Retinal pigment epithelial cell (primary cell): Measurements from ENCODE around the gene CCDC137.
A peak's percentile ranks its signal among the peaks of the same experiment; 100 is the strongest.

Experiments used
- DNase-seq: peaks from one replicate; pipeline ENCODE4 v3.0.0-alpha.2; 2010; ENCODE audit warnings: low read depth
- H3K4me3 ChIP-seq: 2 replicates; pipeline ENCODE4 v1.5.1; 2011; ENCODE audit warnings: mild to moderate bottlenecking, low read length, control low read depth, moderate library complexity
- TF ChIP-seq, protein P1 (sequence below): conservative IDR thresholded peaks from 2 replicates; pipeline ENCODE4 v1.5.1; 2011; ENCODE audit warnings: low read depth, low read length, control low read depth, inconsistent platforms

The CCDC137 gene

DNA sequence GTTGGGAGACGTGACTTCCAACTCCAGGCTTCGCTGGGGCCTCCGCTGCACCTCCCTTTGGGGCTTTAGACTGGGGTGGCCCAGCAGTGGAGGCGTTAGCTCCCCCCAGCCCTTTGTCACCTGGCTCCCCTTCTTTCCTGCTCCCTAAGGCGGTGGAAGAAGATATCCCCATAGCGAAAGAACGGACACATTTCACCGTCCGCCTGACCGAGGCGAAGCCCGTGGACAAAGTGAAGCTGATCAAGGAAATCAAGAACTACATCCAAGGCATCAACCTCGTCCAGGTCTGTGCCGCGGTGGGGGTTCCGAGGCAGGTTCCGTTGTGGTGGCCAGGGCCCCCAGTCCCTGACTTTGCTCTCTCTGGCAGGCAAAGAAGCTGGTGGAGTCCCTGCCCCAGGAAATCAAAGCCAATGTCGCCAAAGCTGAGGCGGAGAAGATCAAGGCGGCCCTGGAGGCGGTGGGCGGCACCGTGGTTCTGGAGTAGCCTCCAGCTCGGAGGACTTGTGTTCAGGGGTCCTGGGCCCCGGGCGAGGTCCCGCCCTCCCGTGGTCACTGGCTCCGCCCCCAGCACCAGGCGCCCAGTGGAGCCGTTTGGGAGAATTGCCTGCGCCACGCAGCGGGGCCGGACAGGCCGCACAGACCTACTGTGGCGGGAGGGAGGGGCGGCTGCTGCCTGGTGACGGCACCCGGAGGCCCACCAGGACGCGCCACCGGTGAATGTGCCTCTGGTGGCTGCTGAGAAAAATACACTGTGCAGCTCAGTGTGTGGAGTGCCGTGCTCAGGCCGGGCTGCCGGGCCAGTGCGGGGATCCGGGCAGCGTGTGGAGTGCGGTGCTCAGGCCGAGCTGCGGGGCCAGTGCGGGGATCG is 40.5 kb downstream of the CCDC137 start:
- no peak overlapping the region for H3K4me3 ChIP-seq
- no peak for DNase-seq
- TF ChIP-seq, protein P1, sequence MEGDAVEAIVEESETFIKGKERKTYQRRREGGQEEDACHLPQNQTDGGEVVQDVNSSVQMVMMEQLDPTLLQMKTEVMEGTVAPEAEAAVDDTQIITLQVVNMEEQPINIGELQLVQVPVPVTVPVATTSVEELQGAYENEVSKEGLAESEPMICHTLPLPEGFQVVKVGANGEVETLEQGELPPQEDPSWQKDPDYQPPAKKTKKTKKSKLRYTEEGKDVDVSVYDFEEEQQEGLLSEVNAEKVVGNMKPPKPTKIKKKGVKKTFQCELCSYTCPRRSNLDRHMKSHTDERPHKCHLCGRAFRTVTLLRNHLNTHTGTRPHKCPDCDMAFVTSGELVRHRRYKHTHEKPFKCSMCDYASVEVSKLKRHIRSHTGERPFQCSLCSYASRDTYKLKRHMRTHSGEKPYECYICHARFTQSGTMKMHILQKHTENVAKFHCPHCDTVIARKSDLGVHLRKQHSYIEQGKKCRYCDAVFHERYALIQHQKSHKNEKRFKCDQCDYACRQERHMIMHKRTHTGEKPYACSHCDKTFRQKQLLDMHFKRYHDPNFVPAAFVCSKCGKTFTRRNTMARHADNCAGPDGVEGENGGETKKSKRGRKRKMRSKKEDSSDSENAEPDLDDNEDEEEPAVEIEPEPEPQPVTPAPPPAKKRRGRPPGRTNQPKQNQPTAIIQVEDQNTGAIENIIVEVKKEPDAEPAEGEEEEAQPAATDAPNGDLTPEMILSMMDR = no peak

DNA sequence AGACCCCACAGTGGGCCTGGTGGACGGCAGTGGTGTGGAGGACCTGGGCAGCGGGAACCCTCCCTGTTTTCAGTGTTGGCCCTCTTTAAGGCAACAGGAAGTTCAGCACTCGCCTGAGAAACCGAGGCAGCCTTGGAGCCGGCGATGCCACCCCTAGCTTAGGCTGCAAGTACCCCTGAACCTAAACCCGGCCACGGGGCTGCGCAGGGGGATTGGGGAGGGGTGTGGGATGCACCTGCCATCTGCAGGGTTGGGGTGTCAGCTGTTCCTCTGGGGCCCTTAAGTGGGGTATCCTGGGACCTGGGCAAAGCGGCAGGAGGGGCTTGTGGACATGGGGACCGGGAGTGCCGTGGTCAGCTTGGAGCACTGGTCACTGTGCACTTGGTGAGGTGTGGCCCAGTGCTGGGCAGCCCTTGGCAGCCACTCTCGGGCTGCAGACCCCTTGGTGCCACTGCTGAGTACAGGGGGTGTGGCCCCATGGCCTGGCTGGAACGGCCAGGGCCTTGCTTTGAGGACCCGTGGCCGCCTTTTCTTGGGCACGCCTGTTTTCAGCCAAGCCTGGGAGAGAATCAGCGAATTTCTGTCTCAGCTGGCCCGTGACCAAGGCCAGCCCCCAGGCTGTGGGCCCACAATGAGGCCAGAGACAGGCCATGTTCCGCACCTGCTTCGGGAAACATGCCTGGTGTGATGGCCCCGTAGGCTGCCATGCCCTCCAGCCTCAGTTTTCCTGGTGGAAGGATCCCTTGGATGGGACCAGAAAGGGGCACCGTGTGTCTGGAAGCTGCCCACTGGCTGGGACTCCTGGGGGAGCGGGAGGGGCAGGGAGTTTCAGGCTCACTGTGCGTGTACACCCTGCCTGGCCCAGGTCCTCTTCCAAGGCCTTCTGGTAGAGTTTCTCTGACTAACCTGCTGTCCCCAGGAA is 41.4 kb downstream of the CCDC137 start:
- DNase-seq = no peak
- H3K4me3 ChIP-seq = no peak overlapping the region
- TF ChIP-seq, protein P1 = no peak

DNA sequence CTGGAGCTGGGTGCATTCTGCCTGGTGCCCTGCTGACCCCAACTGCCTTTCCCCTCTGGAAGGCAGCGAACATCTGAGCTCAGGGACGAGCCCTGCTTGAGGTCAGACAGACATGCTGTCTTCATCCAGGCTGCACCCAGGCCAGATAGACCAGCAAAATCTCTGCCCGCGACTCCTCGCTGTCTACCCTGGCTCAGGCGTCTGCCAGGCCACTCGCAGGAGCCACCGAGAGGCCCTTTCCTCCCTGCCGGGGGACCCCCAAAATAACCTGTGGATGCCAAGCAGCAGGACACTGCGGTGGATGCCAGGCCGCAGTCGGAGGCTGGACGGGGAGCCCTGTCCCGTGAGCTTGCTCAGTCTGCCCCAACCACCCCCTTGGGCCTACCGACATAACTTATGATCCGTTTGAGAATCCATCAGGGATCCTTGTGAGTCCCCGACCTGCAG is 42.2 kb downstream of the CCDC137 start:
- no peak overlapping the region for H3K4me3 ChIP-seq

DNA sequence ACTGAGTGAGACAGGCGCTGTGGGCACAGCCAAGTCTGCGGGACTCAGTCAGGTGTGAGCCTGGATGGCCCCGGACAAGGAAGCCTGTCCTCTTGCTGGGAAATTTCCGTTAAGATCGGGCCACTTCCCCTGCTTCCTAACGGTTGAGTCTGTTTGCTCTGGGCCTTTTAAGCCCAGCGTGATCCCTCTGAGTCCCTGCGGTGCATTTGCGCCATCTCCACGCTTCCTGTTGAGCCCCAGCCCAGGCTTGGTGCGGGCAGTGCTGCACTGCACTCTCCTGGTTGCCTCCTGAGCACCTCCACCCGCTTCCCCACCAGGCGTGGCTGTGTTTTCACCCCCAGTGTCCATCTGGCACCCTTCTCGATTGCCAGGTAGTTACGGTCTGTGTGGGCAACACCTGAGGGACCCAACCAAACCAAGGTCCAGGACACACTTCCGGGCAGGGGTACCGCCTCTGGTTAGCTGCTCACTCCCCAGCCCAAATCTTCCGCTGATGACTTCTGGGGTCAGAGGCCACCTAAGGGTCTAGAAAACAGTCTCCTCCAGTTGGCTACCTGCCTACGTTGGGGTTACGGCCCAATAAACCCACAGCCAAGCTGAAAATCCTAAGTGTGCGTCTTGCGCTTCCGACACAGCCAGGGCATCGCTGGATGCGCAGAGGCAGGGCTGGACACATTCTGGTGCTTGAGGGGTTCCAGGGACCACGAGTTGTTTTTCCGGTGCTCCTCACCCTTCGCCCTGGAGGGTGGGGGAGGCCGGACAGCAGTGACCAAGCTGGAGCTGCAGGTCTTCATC is 44.2 kb downstream of the CCDC137 start:
- TF ChIP-seq, protein P1 = no peak
- no peak for DNase-seq
- H3K4me3 ChIP-seq = peak overlapping the region; percentile 27

More for the DNA sequence above, 42.2 kb downstream of the CCDC137 start:
- TF ChIP-seq, protein P1 = no peak
- no peak for DNase-seq

DNA sequence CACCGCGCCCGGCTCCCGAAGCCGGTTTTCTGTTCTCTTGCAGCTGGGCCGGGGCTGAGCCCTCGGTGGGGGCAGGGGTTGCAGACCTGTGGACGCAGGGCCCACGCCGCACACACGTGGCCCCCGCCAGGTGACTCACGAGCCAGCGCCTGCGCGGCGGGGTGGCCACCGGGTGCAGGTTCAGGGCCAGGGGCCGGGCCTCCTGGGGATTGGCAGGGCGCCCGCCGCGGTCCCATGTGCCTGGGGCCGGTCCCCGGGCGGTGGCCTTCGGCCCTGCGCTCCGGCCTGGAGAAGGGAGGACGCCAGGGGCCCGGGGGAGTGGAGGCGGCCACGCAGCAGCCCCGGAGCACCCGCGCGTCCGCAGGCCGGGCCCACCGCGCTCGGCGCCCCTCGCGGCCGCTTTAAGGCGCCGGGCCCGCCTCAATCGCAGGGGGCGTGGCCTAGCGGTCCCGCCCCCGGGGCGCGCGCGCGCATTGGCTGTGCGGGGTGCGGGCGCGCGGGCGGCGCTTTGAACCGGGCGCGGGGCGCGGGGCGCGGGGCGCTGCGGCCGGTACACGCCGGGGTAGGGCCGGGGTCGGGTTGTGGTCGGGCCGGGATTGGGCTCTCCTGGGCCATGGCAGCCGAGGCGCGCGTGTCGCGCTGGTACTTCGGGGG is 45.4 kb downstream of the CCDC137 start, which contains the start of gene SLC25A10:
Gene SLC25A10, plus strand, starts transcription at position 471 of the 654 bp plus-strand sequence. Its CDS starts 143 bp downstream, at position 614.
- DNase-seq = no peak
- peak within 1 kb of the TSS; percentile 62 for H3K4me3 ChIP-seq
- TF ChIP-seq, protein P1 = no peak

DNA sequence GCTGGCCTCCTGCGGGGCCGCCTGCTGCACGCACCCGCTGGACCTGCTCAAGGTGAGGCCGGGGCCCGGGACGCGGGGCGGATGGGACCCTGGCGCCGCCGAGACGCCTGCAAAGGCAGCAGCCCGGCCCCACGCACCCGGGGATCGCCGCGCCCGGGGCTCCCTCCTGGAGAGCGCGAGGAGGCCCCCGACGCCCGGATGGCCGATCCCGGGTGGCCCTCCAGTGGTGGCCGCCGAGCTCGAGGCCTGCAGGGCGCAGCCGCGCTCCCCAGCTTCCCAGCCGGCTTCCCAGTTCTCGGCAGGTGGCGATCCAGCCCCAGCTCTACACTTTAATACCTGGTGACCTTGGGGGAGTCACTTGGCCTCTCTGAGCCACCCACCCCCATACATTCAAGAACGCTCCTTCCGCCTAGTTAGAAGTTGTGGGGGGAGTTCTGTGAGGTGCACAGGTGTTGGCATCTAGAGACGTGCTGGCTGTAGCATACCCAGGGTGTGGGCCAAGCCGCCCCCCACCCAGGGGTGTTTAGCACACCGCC is 46.0 kb downstream of the CCDC137 start:
- DNase-seq = no peak
- TF ChIP-seq, protein P1 = peak; percentile 19
- H3K4me3 ChIP-seq = peak overlapping the region; percentile 62
